SU-DHL-6 (cell line): ENCODE data around the gene TTC23L.

Experiments used
- H2AFZ ChIP-seq: fragments of 200-600 bp; sonication (generic); 2 replicates; pipeline ENCODE4 v1.6.1; 2014; ENCODE audit warnings: low read depth, mild to moderate bottlenecking, moderate library complexity, mixed read lengths, antibody characterized with exemption, low read length; ENCODE audit not compliant: severe bottlenecking
- H3F3A ChIP-seq: fragments of 200-600 bp; shearing (Covaris generic); 2 replicates; pipeline ENCODE4 v1.6.0; 2016; ENCODE audit warnings: antibody characterized with exemption, mild to moderate bottlenecking; ENCODE audit not compliant: insufficient read depth
- H3K27ac ChIP-seq: fragments of 200-600 bp; sonication (generic); 2 replicates; pipeline ENCODE4 v1.5.1; 2016; ENCODE audit warnings: low read depth, mild to moderate bottlenecking, low read length, moderate library complexity, mixed read lengths
- H3K27me3 ChIP-seq: fragments of 200-600 bp; sonication (generic), shearing (Covaris generic); 2 replicates; pipeline ENCODE4 v1.6.0; 2014; ENCODE audit warnings: mild to moderate bottlenecking, low read length
- H3K36me3 ChIP-seq: fragments of 200-600 bp; sonication (generic); 2 replicates; pipeline ENCODE4 v1.6.1; 2014; ENCODE audit warnings: mild to moderate bottlenecking, low read length, mixed read lengths
- H3K4me2 ChIP-seq: fragments of 300-600, 200-600 bp; shearing (Covaris generic), sonication (generic); 2 replicates; pipeline ENCODE4 v1.6.0; 2014; ENCODE audit warnings: low read length, low read depth, mild to moderate bottlenecking; ENCODE audit not compliant: poor library complexity, severe bottlenecking
- H3K4me3 ChIP-seq: fragments of 200-600 bp; sonication (generic); 2 replicates; pipeline ENCODE4 v1.5.1; 2014; ENCODE audit warnings: antibody characterized with exemption, low read length, mild to moderate bottlenecking, mixed read lengths; ENCODE audit not compliant: insufficient read depth, poor library complexity, severe bottlenecking
- H3K79me2 ChIP-seq: fragments of 200-600 bp; sonication (generic); 2 replicates; pipeline ENCODE4 v1.6.1; 2014; ENCODE audit warnings: mild to moderate bottlenecking, low read length, moderate library complexity; ENCODE audit not compliant: insufficient read depth
- H3K9ac ChIP-seq: fragments of 200-600 bp; sonication (generic); 2 replicates; pipeline ENCODE4 v1.7.0; 2014; ENCODE audit warnings: mild to moderate bottlenecking, low read length
- H3K9me2 ChIP-seq: fragments of 200-600 bp; sonication (generic); replicated peaks from 2 replicates; pipeline ENCODE4 v1.6.1; 2014; ENCODE audit warnings: low read length; ENCODE audit not compliant: insufficient read depth
- H3K9me3 ChIP-seq: fragments of 200-600 bp; sonication (generic); 2 replicates; pipeline ENCODE4 v1.6.1; 2014; ENCODE audit warnings: low read length, mixed read lengths; ENCODE audit not compliant: insufficient read depth
- H4K20me1 ChIP-seq: fragments of 200-600 bp; sonication (generic); 2 replicates; pipeline ENCODE4 v1.6.1; 2014; ENCODE audit warnings: low read depth, mild to moderate bottlenecking, antibody characterized with exemption, low read length, moderate library complexity, mixed read lengths
- CTCF ChIP-seq: fragments of 200-600 bp; sonication (generic); IDR thresholded peaks from one replicate; pipeline ENCODE4 v1.5.1; 2017; ENCODE audit warnings: antibody characterized with exemption, mild to moderate bottlenecking, low read length, moderate library complexity; ENCODE audit not compliant: insufficient read depth, poor library complexity, severe bottlenecking
- EZH2phosphoT487 ChIP-seq: fragments of 200-600 bp; sonication (generic), shearing (Covaris generic); conservative IDR thresholded peaks from 2 replicates; pipeline ENCODE4 v1.6.1; 2018; ENCODE audit warnings: mild to moderate bottlenecking, antibody characterized with exemption, low read length, moderate library complexity, mixed read lengths

The TTC23L gene

GRCh38 chr5:34857161-34857560 lies 18.2 kb downstream of the TTC23L start:
- H3K27ac ChIP-seq = no peak overlapping the region
- H3K79me2 ChIP-seq = no peaks in the 10 kb centered on the region
- no peaks in the 10 kb centered on the region for H4K20me1 ChIP-seq
- no peaks in the 10 kb centered on the region for H3K27me3 ChIP-seq
- H3K4me3 ChIP-seq = no peak overlapping the region
- TF ChIP-seq EZH2phosphoT487 (no peak), CTCF (no peak)
- H3K4me2 ChIP-seq = no peak overlapping the region
- H3K9me3 ChIP-seq = no peaks in the 10 kb centered on the region
- no peak overlapping the region for H2AFZ ChIP-seq
- no peaks in the 10 kb centered on the region for H3K9me2 ChIP-seq
- H3F3A ChIP-seq = no peaks in the 10 kb centered on the region
- H3K9ac ChIP-seq = no peak overlapping the region
- no peaks in the 10 kb centered on the region for H3K36me3 ChIP-seq

DNA sequence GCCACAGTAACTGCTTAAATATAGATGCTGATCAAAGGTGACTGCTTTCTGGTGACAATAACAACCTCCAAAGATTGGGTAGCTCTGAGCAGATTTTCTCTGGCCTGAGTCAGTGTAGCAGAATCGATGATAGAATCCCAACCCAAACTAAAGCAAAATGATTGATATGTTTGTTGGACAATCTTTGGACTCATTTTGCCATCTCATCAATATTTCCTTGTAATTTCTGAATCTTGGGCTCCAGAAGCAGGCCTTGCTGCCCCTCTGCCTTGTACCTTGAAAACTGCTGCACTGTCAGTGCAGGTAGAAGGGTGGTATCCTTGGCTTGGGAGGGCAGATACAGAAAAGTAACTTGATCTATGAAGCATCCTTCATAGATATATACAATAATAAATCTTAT lies 18.9 kb downstream of the TTC23L start:
- no peak for TF ChIP-seq EZH2phosphoT487
- no peak for TF ChIP-seq CTCF
- H2AFZ ChIP-seq = no peak overlapping the region
- no peaks in the 10 kb centered on the region for H3K27me3 ChIP-seq
- no peaks in the 10 kb centered on the region for H3F3A ChIP-seq
- no peaks in the 10 kb centered on the region; the same call in 1 of the 2 replicates for H3K9me2 ChIP-seq
- no peaks in the 10 kb centered on the region for H4K20me1 ChIP-seq
- no peak overlapping the region for H3K4me2 ChIP-seq
- H3K36me3 ChIP-seq = no peaks in the 10 kb centered on the region
- H3K4me3 ChIP-seq = no peak overlapping the region
- H3K9me3 ChIP-seq = no peaks in the 10 kb centered on the region
- H3K27ac ChIP-seq = no peak overlapping the region
- no peak overlapping the region for H3K9ac ChIP-seq
- H3K79me2 ChIP-seq = no peaks in the 10 kb centered on the region

DNA sequence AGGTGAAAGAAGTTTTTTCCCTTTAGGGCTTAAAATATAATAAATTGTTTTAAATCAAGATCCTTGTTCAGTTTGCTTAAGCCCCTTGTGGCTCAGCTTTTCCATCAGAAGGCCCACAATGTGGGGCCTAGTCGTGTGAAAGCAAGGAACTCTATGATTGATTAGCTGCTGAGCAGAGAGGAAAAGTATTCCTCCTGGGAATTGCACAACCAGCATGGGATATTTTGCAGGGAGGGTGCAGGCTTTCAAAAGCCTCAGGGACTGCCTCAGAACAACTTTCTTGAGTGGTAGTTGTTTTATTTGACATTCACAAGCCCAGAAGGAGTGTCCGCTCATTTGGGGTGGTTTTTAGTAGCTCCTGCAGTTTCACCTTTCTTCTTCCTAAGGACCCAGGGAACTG lies 19.8 kb downstream of the TTC23L start:
- Histone ChIP-seq H3K9ac (no peak overlapping the region), H3K4me2 (no peak overlapping the region), H3K9me2 (no peaks in the 10 kb centered on the region; the same call in 1 of the 2 replicates), H3K27ac (no peak overlapping the region), H3K36me3 (no peaks in the 10 kb centered on the region), H4K20me1 (no peaks in the 10 kb centered on the region), H3K9me3 (no peaks in the 10 kb centered on the region), H2AFZ (no peak overlapping the region), H3F3A (no peaks in the 10 kb centered on the region), H3K27me3 (no peaks in the 10 kb centered on the region), H3K4me3 (no peak overlapping the region), H3K79me2 (no peaks in the 10 kb centered on the region)
- TF ChIP-seq EZH2phosphoT487 (no peak), CTCF (no peak)
